ENCODE results near the gene ARHGAP31.

DNA sequence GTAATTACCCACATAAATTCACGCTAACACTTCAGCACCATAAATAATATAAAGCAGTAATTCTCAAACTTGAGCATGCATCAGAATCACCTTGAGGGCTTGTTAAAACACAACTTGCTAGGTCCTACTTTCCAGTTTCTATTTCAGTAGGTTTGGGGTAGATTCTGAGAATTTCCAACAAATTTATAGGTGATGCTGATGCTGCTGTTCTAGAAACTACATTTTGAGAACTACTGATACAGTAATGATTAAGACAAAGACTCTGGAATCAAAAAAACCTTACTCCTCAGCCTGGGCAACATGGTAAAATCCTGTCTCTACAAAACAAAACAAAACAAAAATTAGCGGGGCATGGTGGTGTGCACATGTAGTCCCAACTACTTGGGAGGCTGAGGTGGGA is 150.4 kb downstream of the ARHGAP31 start:
- TF ChIP-seq, protein P1, sequence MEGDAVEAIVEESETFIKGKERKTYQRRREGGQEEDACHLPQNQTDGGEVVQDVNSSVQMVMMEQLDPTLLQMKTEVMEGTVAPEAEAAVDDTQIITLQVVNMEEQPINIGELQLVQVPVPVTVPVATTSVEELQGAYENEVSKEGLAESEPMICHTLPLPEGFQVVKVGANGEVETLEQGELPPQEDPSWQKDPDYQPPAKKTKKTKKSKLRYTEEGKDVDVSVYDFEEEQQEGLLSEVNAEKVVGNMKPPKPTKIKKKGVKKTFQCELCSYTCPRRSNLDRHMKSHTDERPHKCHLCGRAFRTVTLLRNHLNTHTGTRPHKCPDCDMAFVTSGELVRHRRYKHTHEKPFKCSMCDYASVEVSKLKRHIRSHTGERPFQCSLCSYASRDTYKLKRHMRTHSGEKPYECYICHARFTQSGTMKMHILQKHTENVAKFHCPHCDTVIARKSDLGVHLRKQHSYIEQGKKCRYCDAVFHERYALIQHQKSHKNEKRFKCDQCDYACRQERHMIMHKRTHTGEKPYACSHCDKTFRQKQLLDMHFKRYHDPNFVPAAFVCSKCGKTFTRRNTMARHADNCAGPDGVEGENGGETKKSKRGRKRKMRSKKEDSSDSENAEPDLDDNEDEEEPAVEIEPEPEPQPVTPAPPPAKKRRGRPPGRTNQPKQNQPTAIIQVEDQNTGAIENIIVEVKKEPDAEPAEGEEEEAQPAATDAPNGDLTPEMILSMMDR (IDR thresholded peaks at IDR 0.05), result no peak
- TF ChIP-seq POLR2A (IDR thresholded peaks at IDR 0.05), result no peak
